CD4-positive, alpha-beta T cell treated with Interleukin-1 beta for 1 hour (primary cell): ENCODE data around the gene RNF181.
"Not testable (repeated sequence)": the region's sequence is repeated elsewhere in the genome, so short reads cannot be mapped to it uniquely, and the experiment has no call there.

Experiments
- DNase-seq, 2 donors: peaks; one replicate each; pipeline ENCODE4 v3.0.0-alpha.2; 2020 to 2022

RNF181 gene

DNA sequence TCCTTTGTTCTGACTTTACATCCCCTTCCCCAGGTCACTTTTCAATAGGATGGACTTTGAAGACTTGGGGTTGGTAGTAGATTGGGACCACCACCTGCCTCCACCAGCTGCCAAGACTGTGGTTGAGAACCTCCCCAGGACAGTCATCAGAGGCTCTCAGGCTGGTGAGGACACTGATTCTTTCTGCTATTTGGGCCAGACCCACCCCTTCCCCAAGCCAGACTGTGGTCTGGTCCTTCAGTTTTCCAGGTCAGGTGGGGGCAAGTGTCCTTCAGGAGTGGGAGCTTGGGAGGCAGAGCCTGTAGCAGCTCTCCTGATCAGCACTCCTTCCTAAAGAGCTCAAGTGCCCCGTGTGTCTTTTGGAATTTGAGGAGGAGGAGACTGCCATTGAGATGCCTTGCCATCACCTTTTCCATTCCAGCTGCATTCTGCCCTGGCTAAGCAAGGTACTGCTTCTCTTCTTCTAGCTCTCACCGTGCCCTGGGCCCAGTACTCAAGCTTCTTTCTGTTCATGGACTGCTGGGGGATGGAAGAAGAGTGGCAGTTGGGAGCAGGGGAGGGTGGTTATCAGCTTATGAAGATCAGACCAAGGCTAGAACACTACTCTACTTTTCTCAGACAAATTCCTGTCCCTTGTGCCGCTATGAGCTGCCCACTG is 1.1 kb downstream of the RNF181 start:
- DNase-seq: no peak

DNA sequence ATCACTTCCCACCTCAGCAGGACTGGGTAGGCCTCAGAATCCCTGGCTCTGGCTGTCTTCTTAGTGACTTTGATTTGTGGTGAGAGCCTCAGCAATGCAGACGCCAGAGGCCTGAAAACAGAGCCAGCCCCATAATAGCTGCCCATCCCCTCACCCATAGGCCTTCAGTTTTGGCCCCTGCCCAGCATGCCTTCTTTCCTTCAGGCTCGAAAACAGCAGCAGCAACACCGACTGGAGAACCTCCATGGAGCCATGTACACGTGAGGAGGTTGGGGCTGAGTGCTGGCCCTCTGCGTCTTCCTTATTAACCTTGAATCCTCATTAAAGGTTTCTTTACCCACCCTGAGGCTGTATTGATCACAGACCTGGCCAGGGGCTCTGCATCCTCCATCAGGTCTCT is 1.7 kb downstream of the RNF181 start:
- DNase-seq: no peak

DNA sequence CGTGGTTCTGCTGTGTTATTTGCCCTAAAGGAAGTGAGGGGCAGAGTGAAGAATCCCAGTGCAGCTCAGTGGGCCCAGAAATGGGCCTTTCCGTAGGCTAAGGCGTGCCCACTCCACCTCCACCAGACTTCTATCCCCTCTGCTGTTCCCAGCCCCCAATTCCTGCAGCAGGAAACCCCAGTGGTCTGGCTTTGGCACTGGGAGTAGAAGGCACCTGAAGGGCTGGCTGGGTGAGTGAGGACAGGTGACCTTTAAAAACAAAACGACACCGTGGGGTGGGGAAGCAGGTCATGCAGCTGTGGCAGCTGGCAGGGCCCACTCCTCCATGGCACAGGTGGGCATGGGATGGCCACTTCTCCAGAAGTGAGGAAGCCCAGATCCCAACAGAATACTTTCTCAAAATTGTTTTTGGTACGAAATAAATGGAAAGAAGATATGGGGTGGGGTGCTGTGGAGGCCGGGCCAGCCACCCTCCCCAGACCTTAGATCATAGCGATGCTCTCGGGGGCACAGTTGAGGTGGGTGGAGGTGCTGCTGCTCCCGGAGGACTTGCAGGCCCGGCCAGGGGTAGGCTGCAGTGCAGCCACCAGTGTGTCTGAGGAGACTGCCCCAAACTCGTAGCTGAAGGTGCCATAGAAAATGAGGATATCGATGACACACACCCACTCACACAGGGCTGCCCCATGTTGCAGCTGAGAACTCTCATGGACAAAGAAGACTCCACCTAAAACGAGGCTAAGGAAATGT is 3.2 kb downstream of the RNF181 start:
- DNase-seq: no peak

DNA sequence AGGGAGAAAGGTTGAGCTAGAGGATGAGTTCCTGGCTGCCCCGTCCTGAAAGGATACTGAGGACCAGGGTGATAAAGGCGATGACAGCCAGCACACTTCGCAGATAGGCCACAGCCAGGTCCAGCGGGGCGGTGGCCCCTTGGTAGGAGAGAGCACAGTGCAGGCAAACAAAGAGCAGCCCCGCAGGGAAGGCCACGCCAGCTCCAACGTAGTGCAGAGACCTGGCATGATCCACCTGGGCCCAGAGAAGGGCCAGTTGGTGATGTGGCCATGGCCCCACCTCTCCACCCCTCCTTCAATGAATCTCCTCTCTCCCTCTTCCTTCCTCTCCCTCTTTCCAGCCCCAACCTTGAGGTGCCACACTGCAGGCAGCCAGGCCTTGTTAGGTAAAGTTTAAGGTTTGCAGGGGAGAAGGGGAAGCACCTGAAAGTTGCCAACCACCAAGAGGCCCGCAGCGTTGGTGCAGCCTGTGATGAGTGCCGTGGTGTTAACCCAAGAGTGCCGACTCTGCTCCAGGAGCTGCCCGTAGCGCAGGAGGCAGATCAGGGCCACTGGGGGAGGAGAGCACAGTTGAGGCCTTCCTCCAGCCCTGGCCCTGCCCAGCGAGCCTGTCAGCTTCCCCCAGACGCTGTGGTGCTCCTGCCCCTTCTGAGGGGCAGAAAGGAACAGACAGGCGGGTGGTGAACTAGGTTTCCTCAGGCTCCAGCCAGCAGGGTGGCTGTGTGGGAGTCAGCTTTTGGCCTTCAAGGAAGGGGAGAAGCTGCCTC is 4.1 kb downstream of the RNF181 start:
- no peak for DNase-seq

DNA sequence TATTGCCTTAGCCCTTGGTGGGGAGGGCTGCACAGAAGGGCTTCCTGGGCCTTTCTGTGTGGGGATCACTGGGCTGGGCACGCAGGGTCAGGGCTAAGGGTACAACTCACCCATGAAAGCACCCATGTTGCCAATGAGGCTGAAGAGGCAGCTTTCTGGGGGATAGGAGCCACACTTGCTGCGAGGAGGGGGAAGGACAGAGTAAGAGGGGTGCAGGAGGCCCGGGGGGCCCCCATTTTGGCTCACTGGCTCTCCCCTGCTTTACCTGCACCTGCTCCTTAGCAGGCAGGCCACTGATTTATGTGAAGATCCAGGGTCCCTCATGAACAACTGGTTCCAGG is 4.7 kb downstream of the RNF181 start:
- no peak for DNase-seq

DNA sequence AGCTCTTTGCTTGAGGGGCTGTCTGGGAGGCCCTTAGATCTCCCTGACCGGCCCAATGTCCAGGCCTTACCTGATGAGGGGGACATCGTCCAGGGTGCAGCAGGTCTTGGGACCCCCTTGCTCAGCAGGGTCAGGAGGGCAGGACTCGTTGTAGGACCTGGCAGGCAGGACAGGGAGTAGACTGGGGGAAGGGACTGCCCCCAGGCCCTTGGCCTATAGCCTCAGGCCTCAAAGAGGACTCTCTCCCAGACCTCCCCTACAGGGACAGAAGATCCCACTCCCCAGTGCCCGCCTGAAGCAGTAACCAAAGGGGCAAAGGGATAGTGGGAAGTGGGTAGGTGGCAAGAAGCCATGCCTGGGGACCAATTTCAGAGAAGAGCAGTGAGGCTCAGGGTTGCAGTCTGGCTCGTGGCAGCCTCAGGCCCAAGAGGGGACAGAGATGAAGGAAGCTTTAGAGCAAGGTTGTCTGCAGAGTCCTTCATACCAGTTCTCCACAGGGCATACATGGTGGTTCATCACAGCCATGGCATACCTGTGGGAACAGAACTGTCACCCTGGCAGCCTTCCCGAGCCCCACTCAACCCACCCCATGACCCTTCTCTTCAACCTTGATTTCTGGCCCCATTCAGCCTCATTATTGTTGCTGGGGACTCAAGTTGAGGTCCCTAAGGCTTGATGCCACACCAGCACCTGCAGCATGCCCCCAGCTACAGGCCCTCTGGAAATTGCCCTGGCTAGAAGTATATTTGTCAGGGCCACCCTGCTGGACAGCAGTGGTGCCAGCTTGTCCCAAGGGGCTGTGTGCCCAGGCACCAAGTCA is 5.6 kb downstream of the RNF181 start:
- no peak for DNase-seq

DNA sequence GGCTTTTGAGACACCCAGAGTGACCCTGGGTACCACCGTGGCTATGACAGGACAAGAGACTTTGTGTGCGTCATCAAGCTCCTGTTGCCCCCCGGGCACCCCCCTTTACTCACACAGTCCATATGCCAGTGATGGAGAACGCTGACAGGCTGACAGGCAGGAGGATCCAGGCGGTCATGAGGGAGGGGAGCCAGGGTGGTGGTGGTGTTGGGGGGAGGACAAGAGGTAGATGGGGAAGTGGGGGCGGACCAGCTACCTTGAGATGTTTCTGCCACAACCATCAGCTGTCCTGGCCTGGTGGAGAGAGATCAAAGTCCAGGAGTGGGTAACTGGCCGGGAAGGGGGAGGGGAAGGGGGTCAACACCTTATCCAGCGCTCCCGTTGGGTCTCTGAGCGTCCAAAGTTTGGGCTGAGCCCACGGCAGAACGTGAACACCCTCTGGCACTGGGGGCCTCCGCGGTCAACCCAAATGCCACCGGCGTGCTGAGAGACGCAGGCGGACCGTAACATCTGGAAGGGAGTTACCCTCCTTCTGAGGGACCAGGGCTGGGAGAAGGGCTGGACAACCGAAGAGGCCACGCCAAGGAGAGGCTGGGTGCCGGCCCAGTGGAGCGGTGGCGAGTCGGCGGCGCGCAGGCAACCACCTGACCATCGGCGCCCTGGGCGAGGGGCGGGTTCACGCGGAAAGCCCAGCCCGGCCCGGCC is 6.4 kb downstream of the RNF181 start:
- peak in 1 of 2 donors; percentile 18 for DNase-seq

DNA sequence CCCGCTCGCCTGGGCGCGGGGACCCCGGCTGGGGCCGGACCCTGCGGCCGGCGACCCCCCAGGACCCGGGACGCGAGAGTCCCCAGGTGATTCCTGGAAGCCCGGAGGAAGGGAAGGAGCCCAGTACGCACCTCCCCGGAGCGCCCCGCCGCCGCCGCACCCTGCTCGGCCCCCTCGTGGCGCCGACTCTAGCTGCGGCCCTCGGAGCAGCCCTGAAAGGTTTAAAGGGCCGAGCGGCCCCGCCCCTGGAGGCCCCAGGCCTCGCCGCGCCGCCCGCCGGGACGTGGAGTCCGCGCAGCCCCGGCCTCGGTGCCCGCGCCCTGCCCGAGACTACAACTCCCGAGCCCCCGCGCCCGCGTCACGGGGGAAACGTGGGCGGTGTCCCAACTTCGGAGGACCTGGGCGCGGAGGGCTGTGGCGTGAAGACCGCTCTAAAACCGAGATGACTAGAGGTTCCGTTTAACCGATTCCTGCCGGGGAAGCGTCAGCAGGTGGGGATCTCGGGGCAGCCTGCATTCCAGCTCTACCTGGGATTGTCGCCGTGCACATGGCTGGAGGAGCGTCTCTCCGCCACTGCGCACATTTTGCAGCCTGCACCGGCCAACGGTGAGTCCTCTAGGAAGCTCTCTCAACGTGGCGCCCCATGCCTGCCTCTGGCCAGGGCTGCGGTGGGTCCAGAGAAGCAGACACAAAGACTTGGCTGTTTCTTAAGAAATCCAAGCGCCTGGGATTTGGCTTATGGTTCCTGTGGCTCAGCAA is 7.1 kb downstream of the RNF181 start, which contains the start of gene TMEM150A:
TMEM150A (minus strand) TSS at position 223 of the 759 bp plus-strand sequence. CDS start 750 bp downstream, outside the sequence.
- DNase-seq: peak; percentile 88 to 90

DNA sequence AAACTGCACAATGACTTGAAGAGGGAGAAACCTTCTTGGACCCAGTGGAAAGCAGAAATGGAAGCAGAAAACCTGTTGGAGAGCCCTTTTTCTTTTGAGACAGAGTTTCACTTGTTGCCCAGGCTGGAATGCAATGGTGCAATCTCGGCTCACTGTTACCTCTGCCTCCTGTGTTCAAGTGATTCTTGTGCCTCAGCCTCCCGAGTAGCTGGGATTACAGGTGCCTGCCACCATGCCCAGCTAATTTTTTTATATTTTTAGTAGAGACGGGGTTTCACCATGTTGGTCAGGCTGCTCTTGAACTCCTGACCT is 8.5 kb downstream of the RNF181 start:
- DNase-seq: not testable (repeated sequence)

DNA sequence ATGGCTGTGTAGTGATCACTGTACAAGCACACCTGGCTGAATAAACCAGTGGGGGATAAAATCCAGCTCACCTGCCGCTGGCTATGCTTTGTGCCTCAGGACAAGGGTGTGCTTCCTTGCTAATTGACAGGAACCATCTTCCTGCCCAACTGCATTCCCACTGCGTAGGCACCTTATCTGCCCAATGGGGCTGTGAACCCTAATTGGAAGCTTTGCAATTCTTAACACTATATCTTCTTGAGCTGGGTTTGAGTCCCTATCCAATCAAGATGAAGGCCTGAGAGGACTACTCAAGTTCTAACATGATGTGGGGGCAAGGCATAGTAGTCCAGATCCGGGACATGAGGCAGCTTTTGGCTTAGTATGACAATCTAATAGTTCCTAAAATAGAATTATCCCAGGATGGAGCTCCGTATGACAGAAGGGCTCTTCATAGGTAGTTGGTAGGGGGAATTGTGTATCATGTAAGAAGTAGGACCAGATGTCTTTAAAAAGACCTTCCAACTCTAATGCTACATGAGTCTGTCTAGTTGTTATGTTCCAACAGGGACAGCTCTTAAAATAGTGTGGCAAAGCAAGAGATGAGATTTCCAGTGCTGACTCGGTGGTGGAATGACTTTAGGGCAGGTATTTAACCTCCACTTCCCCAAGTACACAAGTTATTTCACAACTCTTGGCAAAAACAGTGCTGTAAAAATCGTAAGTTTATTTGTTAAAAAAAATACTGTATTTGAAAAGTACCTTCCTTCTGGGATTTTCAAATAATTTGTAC is 9.2 kb downstream of the RNF181 start:
- DNase-seq: no peak

DNA sequence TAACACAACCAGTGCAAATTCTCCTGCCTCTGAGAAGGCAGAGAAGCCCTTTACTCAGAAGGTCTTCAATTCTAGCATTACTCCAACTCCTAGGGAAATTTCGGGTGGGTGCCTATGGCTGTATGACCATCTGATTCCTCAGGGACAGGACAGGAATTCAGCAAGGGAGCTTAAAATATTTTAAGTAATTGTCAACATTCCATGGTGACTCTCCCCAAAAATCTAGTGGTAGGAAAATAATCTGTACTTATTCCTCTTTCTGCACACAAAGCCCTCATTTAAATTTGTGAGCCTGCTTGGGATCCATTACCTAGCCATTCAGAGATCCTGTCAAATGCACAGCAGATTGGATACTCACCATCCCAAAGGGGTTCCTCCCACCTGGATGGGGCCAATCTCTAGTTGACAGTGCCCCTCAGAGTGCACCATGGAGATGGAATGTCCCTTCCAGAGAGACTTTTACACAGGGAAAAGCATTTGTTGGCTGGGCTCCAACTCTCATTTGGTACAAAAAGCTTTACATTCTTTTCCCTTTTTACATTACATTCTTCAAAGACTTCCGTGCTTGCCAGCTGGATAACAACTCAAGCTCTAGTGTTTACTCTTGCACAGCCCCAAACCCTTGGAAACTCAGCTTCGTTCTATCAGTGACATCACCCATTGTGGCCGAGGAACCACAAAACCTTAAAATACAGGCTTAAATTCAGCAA is 10.0 kb downstream of the RNF181 start:
- no peak for DNase-seq

DNA sequence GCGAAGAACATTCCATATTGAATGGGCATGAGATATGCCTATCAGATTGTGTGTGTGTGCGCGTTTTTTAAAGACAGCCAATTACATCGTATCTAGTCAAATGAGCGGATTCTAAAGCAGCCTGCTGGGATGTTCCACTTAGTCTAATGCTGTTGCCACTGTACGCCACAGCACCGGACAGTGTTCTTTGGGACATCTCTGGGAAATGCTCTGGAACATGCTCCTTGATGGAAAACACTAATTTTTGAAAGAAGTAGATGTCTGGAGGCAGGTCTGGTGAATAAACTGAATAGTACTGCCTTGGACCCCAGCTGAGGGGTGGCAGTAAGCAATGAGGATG is 10.5 kb downstream of the RNF181 start:
- DNase-seq: no peak

DNA sequence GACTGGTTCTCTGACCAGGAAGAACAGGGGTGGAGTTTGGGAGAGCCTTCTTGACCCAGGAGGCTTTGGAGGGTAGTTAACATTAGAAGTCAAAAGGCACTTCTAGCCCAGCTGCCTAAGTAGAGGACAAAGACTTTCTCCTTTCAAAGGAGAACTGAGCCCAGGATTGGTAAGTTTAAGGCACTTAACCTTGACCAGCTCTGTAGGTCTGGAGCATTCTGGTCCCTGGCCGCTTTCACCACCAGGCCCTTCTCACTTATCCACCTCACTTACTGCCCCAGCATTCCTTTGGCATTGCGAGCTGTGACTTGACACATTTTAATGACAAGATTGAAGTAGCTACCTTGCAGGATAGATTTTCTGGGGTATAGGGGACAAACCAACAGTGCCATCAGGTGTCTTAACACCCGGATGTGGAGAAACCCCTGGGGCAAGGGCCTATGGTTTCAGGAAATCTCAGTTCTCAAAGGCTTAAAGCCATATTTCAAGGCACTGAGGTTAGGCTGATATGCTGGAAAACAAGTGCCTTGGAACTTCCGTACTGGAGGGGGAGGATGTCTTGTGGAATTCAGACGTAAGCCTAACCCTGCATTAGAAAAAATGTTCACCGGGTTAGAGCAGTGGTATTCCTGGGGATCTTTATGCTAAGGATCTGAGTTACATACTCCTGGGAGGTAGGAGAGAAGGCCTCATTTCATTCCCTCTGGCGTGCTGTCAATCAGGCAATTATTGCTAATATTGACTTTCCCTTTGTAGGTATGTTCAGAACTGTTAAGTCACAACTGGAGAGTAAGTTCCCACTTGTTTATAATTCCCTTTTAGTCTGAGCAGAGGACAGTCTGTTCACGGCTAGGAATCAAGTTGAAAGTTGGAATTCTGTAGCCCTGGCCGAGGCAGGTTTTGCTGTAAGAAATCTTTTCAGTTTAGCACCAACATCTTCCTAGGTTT is 12.0 kb downstream of the RNF181 start:
- DNase-seq: no peak

DNA sequence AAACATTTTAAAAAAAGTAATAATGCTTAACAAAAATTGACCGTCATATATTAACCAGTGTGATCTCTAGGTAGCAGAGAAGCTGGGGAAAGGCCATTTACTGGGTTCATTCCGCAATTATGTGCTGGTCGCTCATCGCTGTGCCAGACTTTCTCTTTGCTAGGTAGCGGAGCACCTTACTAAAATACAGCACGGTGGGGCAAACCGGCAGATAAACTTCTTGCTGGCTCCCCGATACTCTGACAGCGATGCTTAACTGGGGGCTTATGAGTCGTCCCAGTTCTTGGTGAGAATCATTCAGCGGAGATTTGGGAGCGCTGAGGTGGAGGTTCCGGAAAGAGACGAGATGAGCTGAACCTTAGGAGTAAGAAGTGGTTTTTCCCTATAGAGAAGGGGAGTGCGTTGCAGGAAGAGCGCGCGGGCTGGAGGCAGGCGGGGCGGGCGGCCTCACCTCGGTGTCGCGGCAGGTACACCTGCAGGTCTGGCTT is 15.7 kb downstream of the RNF181 start:
- DNase-seq: no peak

DNA sequence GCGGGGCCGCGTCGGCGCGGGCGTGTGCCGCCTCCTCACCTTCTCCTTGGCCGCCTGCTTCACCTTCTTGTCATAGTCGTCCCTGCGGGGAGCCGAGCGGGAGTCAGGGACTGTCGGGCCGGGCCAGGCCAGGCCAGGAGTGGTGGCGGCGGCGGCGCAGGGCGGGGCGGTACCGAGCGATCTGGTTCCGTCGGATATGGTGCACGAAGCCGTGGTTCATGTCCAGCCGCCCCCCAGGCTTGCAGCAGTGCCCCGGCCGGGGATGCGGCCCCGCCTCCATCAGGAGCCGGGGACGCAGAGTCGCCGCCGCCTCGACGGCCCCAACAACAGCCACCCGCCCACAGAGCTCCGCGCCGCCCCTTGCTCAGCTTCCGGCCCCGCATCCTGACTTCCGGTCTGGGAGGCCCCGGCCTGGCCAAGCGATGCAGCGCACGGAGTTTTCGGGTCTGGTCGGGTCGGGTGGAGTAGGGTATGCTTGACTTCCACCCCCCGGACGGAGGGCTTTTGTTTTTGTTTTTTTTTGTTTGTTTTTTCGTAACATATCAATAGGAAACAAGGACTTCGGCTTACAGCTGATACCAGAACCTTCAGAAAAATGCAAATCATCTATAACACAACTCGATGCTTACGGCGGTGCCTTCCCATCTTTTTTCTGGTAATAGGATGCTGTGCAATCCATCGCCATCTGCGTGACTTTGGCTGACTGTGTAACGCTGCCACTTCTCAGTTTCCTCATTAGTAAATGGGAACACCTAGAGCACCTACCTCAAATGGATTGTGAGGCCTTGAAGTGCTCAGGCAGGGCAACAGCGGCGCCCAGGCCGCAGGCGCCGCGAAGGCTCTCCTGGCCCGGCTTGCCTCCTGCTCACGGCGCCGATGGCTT is 16.4 kb downstream of the RNF181 start, which contains the start of gene C2orf68:
C2orf68 (minus strand) TSS at position 362 of the 883 bp plus-strand sequence; CDS start at position 280, 82 bp downstream.
- peak; percentile 84 to 85 for DNase-seq

DNA sequence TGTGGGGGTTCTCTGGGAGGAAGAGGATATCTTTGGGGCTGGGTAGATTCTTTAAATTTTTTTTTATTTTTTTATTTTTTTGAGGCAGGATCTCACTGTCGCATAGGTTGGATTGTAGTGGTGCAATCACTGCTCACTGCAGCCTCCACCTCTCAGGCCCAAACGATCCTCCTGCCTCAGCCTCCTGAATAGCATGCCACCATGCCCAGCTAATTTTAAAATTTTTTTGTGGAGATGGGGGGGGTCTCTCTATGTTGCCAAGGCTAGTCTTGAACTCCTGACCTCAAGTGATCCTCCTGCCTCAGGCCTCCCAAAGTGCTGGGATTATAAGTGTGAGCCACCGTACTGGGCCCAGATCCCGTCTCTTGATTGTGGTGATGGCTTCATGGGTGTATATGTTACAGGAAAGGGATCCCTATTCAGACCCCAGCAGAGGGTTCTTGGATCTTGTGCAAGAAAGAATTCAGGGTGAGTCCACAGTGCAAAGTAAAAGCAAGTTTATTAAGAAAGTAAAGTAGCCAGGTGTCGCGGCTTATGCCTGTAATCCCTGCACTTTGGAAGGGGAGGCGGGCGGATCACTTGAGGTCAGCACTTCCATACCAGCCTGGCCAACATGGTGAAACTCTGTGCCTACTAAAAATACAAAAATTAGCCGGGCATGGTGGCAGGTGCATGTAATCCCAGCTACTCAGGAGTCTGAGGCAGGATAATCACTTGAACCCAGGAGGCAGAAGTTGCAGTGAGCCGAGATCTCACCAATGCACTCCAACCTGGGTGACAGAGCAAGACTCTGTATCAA is 18.4 kb downstream of the RNF181 start:
- DNase-seq: no peak

DNA sequence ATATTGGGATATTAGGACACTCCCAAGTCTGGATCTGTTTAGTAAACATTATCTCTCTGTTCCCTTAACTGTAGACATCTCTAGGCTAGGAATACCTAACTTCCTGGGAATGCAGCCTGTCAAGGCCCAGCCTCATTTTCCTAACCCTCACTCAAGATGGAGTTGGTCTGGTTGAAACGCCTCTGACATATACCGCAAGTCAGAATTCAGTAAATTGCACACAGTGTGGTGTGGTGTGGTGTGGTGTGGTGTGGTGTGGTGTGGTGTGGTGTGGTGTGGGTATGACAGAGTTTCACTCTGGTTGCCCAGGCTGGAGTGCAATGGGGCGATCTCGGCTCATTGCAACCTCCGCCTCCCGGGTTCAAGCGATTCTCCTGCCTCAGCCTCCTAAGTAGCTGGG is 19.2 kb downstream of the RNF181 start:
- not testable (repeated sequence) for DNase-seq
